ENCODE measurements around the gene TNFAIP1. TPM values are rescaled to one million over a fixed set of nuclear protein-coding genes. Genes with fewer than 3 reads are reported as not detected.
A peak's percentile ranks its signal among the peaks of the same experiment; 100 is the strongest.

The TNFAIP1 gene
- total RNA-seq, 1 donor from 2014 or later = 85.9 TPM

GRCh38 chr17:28345419-28346198, 10.0 kb downstream of the TNFAIP1 start:
- H3K4me3 ChIP-seq (ENCODE audit: low read depth, low read length) = no peak overlapping the region
- no peak for TF ChIP-seq CTCF (IDR thresholded peaks at IDR 0.05; ENCODE audit: insufficient read depth, low read length, poor library complexity, severe bottlenecking)
- peaks cover 7% of the 10 kb centered on the region for H3K36me3 ChIP-seq (ENCODE audit: control insufficient read depth, insufficient read depth, low read length)
- H3K27me3 ChIP-seq (ENCODE audit: control insufficient read depth, insufficient read depth, low read length) = no peaks in the 10 kb centered on the region
- DNase-seq (ENCODE audit: low read depth) = no peak

GRCh38 chr17:28346199-28346580, 10.6 kb downstream of the TNFAIP1 start:
- no peaks in the 10 kb centered on the region for H3K27me3 ChIP-seq (ENCODE audit: control insufficient read depth, insufficient read depth, low read length)
- H3K4me3 ChIP-seq (ENCODE audit: low read depth, low read length) = no peak overlapping the region
- no peak for DNase-seq (ENCODE audit: low read depth)
- TF ChIP-seq CTCF (IDR thresholded peaks at IDR 0.05; ENCODE audit: insufficient read depth, low read length, poor library complexity, severe bottlenecking) = no peak
- H3K36me3 ChIP-seq (ENCODE audit: control insufficient read depth, insufficient read depth, low read length) = peaks cover 9% of the 10 kb centered on the region

- no peak overlapping the region for H3K4me3 ChIP-seq (ENCODE audit: low read depth, low read length)
- peaks cover 6% of the 10 kb centered on the region for H3K36me3 ChIP-seq (ENCODE audit: control insufficient read depth, insufficient read depth, low read length)
- no peak for DNase-seq (ENCODE audit: low read depth)
- no peaks in the 10 kb centered on the region for H3K27me3 ChIP-seq (ENCODE audit: control insufficient read depth, insufficient read depth, low read length)
- peak; percentile 19 for TF ChIP-seq CTCF (IDR thresholded peaks at IDR 0.05; ENCODE audit: insufficient read depth, low read length, poor library complexity, severe bottlenecking)
These were observed 11.2 kb downstream of the TNFAIP1 start for GRCh38 chr17:28346746-28347246.

GRCh38 chr17:28347261-28347891, 11.8 kb downstream of the TNFAIP1 start:
- DNase-seq (ENCODE audit: low read depth) = peak; percentile 80
- Histone ChIP-seq H3K27me3 (ENCODE audit: control insufficient read depth, insufficient read depth, low read length) (no peaks in the 10 kb centered on the region), H3K36me3 (ENCODE audit: control insufficient read depth, insufficient read depth, low read length) (peaks cover 6% of the 10 kb centered on the region), H3K4me3 (ENCODE audit: low read depth, low read length) (no peak overlapping the region)
- no peak for TF ChIP-seq CTCF (IDR thresholded peaks at IDR 0.05; ENCODE audit: insufficient read depth, low read length, poor library complexity, severe bottlenecking)

GRCh38 chr17:28348979-28349378, 13.4 kb downstream of the TNFAIP1 start:
- DNase-seq (ENCODE audit: low read depth) = no peak
- no peak for TF ChIP-seq CTCF (IDR thresholded peaks at IDR 0.05; ENCODE audit: insufficient read depth, low read length, poor library complexity, severe bottlenecking)
- Histone ChIP-seq H3K36me3 (ENCODE audit: control insufficient read depth, insufficient read depth, low read length) (peaks cover 6% of the 10 kb centered on the region), H3K4me3 (ENCODE audit: low read depth, low read length) (no peak overlapping the region), H3K27me3 (ENCODE audit: control insufficient read depth, insufficient read depth, low read length) (no peaks in the 10 kb centered on the region)
